GM18951 (cell line): ENCODE results near the gene CACYBP.

Experiments used
- POLR2A ChIP-seq: IDR thresholded peaks from 4 replicates; pipeline ENCODE4 v1.6.1; 2011; ENCODE audit warnings: mild to moderate bottlenecking; ENCODE audit not compliant: insufficient read length, insufficient read depth; ENCODE audit errors: extremely low read depth
- in situ Hi-C: fragments of 300-500 bp; cut with MboI; formaldehyde crosslinking; loops from one replicate; pipeline ENCODE4 v1.12.0; 2022; ENCODE audit warnings: low sequenced_read_pairs, mixed read lengths, inconsistent platforms; ENCODE audit not compliant: unreplicated experiment

The CACYBP gene

GRCh38 chr1:175045097-175045496 is 45.4 kb downstream of the CACYBP start:
- TF ChIP-seq POLR2A = no peak
- in situ Hi-C loops = loop anchor here (25.0 kb wide), 1 partner anchor 292 kb away; no protein-coding TSS in a partner anchor

DNA sequence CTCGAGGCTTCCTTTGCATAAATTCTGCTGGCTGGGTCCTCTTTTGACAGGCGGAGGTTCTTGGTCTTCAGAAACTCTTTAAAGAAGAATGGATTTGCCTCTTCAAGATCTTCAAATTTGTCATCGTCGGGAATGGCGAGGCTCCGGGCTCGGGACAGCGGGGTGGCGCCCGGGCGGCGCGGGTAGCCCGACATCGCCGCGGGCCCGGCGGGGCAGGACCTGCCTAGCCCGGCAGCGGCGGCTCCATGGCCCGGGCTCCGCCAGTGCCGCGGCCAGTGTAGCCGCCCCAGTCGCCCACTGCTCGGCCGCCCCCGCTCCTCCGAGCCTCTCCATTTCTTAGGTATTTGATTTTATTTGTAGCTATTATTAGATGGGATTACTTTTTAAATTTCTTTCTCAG is 45.8 kb downstream of the CACYBP start:
- no peak for TF ChIP-seq POLR2A
- in situ Hi-C loops = loop anchor here (25.0 kb wide), 1 partner anchor 292 kb away; no protein-coding TSS in a partner anchor

DNA sequence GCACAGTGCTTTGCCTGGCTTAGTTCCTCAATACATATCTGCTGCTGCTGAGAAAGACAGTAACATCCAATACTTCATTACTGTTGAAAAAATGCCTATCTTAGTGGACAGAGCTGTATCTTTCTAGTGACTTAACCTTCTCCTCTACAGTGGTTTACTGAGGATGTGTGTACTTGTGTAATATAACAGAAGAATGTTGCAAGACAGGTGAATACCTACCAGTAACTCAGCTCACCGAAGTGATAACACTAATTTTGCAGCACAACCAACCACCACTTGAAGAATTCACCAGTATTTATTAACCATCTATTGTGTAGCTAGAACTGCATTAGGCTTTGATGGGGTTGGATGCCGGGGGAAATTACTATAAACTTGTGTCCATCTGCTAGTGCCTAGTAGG is 51.2 kb downstream of the CACYBP start:
- in situ Hi-C loops = no loop called here
- no peak for TF ChIP-seq POLR2A

DNA sequence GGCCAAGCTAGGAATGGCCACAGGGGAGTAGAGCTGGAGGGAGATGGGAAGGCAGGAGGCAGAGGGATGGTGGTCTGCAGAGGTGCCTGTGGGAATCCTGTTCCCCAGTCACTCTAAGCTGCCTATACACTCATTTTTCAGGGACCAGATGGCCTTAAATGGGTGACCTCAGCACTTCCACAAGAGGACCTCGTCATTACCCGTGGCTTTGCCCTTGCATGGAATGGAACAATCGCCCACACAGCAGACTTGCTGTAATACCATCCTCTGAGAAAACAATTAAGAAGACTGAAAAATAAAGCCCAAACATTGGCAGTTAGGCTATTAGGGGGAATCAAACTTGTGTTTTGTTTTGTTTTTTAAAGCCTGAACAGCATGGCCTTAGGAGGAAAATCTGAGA is 55.0 kb downstream of the CACYBP start:
- no peak for TF ChIP-seq POLR2A
- in situ Hi-C loops = no loop called here
